Left cardiac atrium (tissue), 4 donors: ENCODE results near the gene KLF1. TPM values are rescaled to one million over a fixed set of nuclear protein-coding genes. Genes with fewer than 3 reads are reported as not detected.
A peak's percentile ranks its signal among the peaks of the same experiment; 100 is the strongest.

ENCODE experiments used
- ATAC-seq, 2 donors: fragments of 200-7000 bp; cut with Tn5 transposase; one replicate each; pipeline ENCODE4 v1.9.1; 2020; ENCODE audit warnings: mild to moderate bottlenecking in 2 of 2, moderate library complexity in 2 of 2
- DNase-seq: peaks from one replicate; pipeline ENCODE4 v3.0.0-alpha.2; 2020
- intact Hi-C, 2 donors: fragments of 100-400 bp; cut with DNase I; formaldehyde crosslinking; loops; one replicate each; pipeline versions ENCODE4 v1.14.1 to v1.15.1; 2022 to 2023
- microRNA-seq, 2 donors: library from miRNA; unstranded; fragments of <30 nt; microRNA quantifications; one replicate each; pipeline ENCODE4 v1.2.0, GENCODE V29; 2020
- total RNA-seq, 2 donors: library from RNA; stranded (reverse); fragmentation: NEBNext Ultra II Directional; extraction: Animal tissue kit (Norgen Biotek cat#: 25700); gene quantifications; one replicate each; pipeline ENCODE4 v1.2.1, GENCODE V29; 2021
- donor health status: DM: no; HTN: yes; CAD: no.
- donor health status: DM: no; HTN: yes; CAD: no; lungs with severe emphysema.
- donor health status: DM: yes; HTN: yes; CAD: no.
- donor health status: Dilated cardiomyopathy.

KLF1 gene
- total RNA-seq, 2 donors from 2014 or later: not detected

DNA sequence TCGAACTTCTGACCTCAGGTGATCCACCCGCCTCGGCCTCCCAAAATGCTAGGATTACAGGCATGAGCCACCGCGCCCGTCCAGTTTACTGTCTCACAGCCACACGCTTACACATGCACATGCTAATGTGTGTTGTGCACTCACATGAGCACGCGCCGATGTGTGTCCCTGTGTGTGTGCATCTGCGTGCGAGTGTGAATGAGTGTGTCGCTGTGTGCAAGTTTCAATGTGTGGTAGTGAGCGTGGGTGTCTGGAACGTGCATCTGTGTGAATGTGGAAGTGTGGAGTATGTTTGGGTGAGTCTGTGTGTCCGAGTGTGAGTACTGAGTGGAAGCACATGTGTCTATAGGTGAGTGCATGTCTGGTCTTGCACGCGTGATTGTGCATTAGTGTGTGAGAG, 44.5 kb downstream of the KLF1 start:
- ATAC-seq (no peak), DNase-seq (no peak)
- intact Hi-C loops: loop anchor here in 1 of 2 donors (5.0 kb wide), 1 partner anchor 75 kb away; no protein-coding TSS in a partner anchor

GRCh38 chr19:12841094-12841493, 45.9 kb downstream of the KLF1 start:
- DNase-seq (peak; percentile 32), ATAC-seq (peak in 1 of 2 donors; percentile 21)
- intact Hi-C loops: loop anchor here in 1 of 2 donors (5.0 kb wide), 1 partner anchor 74 kb away; no protein-coding TSS in a partner anchor

DNA sequence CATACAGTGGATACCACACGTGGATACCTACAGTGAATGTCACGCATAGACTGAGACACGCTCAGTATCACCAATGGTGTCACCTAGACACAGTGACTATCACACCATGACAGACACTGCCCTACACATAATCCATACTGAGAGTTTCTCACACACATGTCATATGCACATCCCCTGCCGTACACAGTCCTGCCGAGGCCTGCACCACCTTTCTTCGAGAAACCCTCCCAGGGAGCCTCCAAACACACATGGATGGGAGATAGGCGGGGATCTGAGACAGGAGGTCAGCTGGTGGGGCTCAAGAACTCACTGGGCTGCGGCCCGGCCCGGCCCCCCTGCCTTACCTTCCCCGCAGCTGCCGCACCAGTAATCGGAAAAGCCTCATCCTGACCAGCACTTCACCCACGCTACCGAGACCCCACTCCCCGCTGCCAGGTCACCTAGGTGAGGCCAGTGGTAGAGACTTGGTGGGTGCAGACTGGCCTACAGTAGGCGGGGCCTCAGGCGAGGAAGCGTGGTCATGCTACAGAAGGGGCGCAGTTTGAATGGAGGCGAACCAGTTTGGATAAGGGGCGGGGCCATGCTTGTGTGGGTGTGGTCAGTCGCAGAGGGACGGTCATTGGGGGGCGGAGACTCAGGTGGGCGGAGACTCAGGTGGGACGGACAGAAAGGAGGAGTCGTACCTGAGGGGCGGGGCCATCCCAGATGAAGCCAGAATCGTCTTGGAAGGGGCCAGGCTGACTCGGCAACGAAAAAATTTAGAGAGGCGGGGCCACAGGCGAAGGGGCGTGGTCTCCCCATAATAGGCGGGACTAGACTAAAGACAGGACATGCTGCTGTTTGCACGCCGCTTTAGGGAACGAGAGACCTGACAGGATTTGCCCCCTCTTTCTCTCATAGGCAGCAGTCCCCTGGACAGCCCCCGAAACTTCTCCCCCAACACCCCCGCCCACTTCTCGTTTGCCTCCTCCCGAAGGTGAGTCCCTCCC, 46.6 kb downstream of the KLF1 start:
- intact Hi-C loops: loop anchor here in 1 of 2 donors (5.0 kb wide), 1 partner anchor 73 kb away; no protein-coding TSS in a partner anchor
- ATAC-seq (peak; percentile 39 to 80), DNase-seq (peak; percentile 64)

- intact Hi-C loops: no loop called here
- DNase-seq: no peak
- no peak for ATAC-seq
Observed at GRCh38 chr19:12838886-12839756, 47.9 kb downstream of the KLF1 start.

DNA sequence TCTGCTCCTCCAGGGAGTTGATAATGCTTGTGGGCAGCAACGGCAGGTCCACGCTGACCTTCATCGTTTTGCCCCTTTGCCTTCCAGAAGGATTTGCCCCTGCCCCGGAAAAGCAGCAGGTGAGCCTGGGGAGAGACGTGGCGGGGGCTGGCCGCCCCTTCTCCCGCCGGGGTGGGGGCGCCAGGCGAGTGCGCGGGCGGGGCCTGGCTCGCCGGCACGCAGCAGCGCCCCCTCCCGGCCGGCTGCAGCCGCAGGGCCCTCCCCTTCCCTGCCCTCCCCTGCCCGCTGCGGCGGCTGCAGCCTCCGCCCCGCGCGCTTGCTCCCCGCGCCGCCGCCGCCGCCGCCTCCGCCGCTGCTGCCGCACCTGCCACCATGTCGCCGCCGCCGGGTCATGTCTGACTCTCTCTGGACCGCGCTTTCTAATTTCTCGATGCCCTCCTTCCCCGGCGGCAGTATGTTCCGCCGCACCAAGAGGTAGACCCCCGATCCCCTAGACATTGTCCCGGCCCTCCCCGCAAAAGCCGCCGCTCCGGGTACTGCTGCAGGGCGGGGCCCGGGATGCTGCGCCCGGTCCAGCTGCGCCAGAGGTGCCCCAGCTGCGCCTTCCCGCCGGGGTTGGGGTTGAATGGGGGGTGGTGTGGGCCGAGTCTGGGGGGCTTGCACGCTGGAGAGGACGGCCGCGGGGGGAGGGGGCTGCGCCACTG, 48.7 kb downstream of the KLF1 start, which contains the start of gene MAST1:
Gene MAST1 (plus strand): TSS at position 334 of the 704 bp plus-strand sequence. CDS start 58 bp downstream, at position 392.
- DNase-seq (peak; percentile 26), ATAC-seq (peak; percentile 55 to 62)
- intact Hi-C loops: no loop called here

DNA sequence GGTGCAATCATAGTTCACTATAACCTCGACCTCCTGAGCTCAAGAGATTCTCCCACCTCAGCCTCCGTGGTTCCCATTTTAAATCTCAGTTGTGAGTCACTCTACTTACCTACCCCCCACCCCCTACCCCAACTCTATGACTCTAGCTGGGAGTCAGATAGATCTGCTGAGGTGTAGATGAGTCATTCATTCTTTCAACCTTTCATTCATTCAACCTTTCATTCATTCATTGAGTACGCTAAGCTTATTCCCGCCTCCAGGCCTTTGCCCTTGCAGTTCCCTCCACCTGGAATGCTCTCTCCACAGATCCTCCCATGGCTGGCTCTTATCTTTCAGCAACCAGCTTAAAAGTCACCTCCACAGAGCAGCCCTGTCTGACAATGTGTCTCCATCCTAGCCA, 49.8 kb downstream of the KLF1 start:
- DNase-seq (no peak), ATAC-seq (no peak)
- intact Hi-C loops: no loop called here

DNA sequence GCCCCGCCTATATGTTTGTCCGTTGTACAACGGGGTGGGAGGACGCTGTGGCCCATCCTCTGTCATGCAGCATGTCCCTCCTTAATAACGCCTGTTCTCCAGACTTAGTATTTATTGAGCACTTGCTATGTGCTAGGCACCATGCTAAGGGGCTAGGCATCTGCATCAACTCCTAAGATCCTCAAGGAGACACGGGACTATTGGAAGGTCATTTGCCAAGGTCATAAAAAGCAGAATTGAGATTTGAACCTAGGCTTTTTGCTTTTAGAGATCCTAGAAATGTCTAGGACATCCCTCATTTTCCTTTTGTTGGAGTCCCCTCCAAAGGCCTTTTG, 50.5 kb downstream of the KLF1 start:
- ATAC-seq (no peak), DNase-seq (no peak)
- intact Hi-C loops: no loop called here

DNA sequence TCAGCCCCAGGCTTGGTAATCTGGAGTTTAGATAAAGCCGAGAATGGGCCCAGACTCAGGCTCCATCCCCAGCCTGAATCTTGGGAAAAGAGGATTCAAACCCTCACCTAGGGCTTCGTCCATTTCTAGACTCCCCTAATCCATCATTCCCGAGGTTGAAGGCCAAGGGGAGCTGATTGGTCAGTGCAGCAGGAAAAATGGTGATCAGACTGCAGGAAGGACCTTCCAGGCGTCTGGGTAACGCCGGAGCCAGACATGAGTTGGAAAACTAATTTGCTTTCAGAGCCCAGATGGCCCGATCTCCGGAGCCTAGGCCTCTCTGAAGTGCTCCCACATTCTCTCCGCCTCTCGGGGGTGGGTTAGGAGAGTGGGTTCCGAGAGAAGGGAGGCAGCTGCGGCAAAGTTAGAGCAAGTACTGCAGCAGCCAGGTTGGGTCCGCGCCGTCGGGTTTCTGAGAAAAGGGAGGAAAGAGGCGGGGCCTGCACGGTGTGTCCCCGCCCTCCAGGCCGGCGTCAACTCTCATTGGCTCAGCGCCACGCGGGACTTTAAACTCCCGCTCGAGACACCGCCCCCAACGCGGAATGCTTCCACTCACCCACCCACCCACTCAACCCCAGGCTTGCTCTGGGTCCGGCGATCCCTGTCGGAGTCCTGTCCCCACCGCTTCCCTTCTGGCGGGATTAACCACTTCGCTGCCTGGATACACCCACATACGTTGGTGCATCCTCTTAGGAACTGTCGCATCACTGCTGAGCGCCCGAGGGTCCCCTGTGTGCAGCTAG, 51.8 kb downstream of the KLF1 start:
- intact Hi-C loops: no loop called here
- DNase-seq: peak; percentile 41

DNA sequence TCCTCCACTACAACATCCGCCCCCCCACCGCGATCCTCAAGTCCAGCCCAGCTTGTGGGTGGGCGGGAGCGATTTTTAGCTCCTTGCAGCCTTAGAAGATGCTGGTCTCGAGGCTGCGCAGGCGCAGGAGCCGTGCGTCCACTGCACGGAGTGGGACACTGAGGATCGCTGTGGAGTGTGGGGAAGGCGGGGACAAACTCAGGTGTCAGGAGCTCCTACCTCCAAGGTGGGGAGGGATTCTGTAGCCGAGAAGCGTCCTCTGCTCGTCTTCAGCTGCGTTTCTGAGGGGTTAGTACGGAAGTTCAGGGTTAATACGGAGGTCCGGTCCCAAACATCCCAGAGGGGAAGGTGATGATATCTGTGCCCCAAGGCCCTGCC, 52.4 kb downstream of the KLF1 start, which contains the start of gene RTBDN:
Gene RTBDN (minus strand): TSS at position 14 of the 378 bp plus-strand sequence. CDS start 4,600 bp downstream, outside the sequence.
- no peak for DNase-seq
- no peak for ATAC-seq
- intact Hi-C loops: no loop called here

More for the DNA sequence above, 51.8 kb downstream of the KLF1 start:
- no peak for ATAC-seq

Small RNA genes lying within 50 kb of the gene (microRNA-seq; reads per million reads assigned to microRNA genes)
- gene MIR5695 (0 to 0.20 reads per million in 2 donors), gene MIR6794 (0 reads per million in 2 donors)

Other genes starting within 250 kb of the KLF1 start
- gene MAN2B1, start 220.5 kb downstream of the KLF1 start, total RNA-seq: 10 to 100 TPM; 42.1 to 55.8 TPM
- 1 to 10 TPM; 7.8 to 8.0 TPM for gene WDR83, start 220.4 kb downstream of the KLF1 start, total RNA-seq
- 10 to 100 TPM; 38.4 to 51.9 TPM for gene DHPS, start 205.3 kb downstream of the KLF1 start, total RNA-seq
- not detected for gene GNG14, start 199.2 kb downstream of the KLF1 start, total RNA-seq
- 1 to 10 TPM; 1.4 to 2.3 TPM for gene FBXW9, start 190.6 kb downstream of the KLF1 start, total RNA-seq
- 10 to 100 TPM; 33.8 to 53.6 TPM for gene TNPO2, start 163.3 kb downstream of the KLF1 start, total RNA-seq
- gene TRIR, start 152.5 kb downstream of the KLF1 start, total RNA-seq: 100 to 1,000 TPM; 112 to 122 TPM
- 10 to 100 TPM; 51.2 to 52.5 TPM for gene GET3, start 149.7 kb downstream of the KLF1 start, total RNA-seq
- gene BEST2, start 135.4 kb downstream of the KLF1 start, total RNA-seq: not detected
- gene HOOK2, start 111.6 kb downstream of the KLF1 start, total RNA-seq: 10 to 100 TPM; 16.8 to 28.8 TPM
- gene JUNB, start 95.7 kb downstream of the KLF1 start, total RNA-seq: 100 to 1,000 TPM in 1 of 2 donors, 10 to 100 TPM in 1; 46.6 to 216 TPM
- gene PRDX2, start 85.4 kb downstream of the KLF1 start, total RNA-seq: 100 to 1,000 TPM; 525 to 629 TPM
- 1 to 10 TPM; 1.8 to 3.2 TPM for gene THSD8, start 85.1 kb downstream of the KLF1 start, total RNA-seq
- gene RNASEH2A, start 80.6 kb downstream of the KLF1 start, total RNA-seq: 1 to 10 TPM; 5.6 to 8.1 TPM
- gene RTBDN, start 52.6 kb downstream of the KLF1 start, total RNA-seq: not detected
- gene MAST1, start 48.7 kb downstream of the KLF1 start, total RNA-seq: under 1 TPM; 0.29 to 0.37 TPM
- 10 to 100 TPM; 19.9 to 23.6 TPM for gene DNASE2, start 5.8 kb downstream of the KLF1 start, total RNA-seq
- 10 to 100 TPM; 23.7 to 26.1 TPM for gene GCDH, start 4.0 kb upstream of the KLF1 start, total RNA-seq
- gene SYCE2, start 32.1 kb upstream of the KLF1 start, total RNA-seq: not detected
- gene FARSA, start 46.5 kb upstream of the KLF1 start, total RNA-seq: 10 to 100 TPM; 31.8 to 49.1 TPM
- 100 to 1,000 TPM; 627 to 707 TPM for gene CALR, start 51.4 kb upstream of the KLF1 start, total RNA-seq
- 100 to 1,000 TPM; 113 to 131 TPM for gene RAD23A, start 58.7 kb upstream of the KLF1 start, total RNA-seq
- 10 to 100 TPM; 25.5 to 28.1 TPM for gene GADD45GIP1, start 70.0 kb upstream of the KLF1 start, total RNA-seq
- 1 to 10 TPM; 5.2 to 7.0 TPM for gene DAND5, start 82.4 kb upstream of the KLF1 start, total RNA-seq
- 100 to 1,000 TPM; 117 to 133 TPM for gene NFIX, start 108.3 kb upstream of the KLF1 start, total RNA-seq
- gene LYL1, start 215.7 kb upstream of the KLF1 start, total RNA-seq: 1 to 10 TPM; 7.5 to 9.0 TPM
- 10 to 100 TPM; 18.4 to 20.9 TPM for gene TRMT1, start 229.5 kb upstream of the KLF1 start, total RNA-seq
- gene NACC1, start 231.1 kb upstream of the KLF1 start, total RNA-seq: 10 to 100 TPM; 34.9 to 47.8 TPM